Ovary (tissue), 3 donors: ENCODE measurements around the gene MARS1.

Source experiments
- EP300 ChIP-seq: sonication (generic); formaldehyde crosslinking; IDR thresholded peaks from one replicate; pipeline ENCODE4 v1.6.1; 2017; ENCODE audit warnings: antibody characterized with exemption
- TF ChIP-seq, protein P1 (sequence below), 3 donors: fragments of 450-650 bp in 2 of 3; fragments of 200-600 bp in 1 of 3; IDR thresholded peaks; one replicate each; pipeline versions ENCODE4 v1.5.1 to v1.8.0; 2016 to 2022; ENCODE audit warnings: antibody characterized with exemption in 3 of 3, mild to moderate bottlenecking in 1 of 3
- donor health status: DM: no; HTN: no; CAD: no.

DNA sequence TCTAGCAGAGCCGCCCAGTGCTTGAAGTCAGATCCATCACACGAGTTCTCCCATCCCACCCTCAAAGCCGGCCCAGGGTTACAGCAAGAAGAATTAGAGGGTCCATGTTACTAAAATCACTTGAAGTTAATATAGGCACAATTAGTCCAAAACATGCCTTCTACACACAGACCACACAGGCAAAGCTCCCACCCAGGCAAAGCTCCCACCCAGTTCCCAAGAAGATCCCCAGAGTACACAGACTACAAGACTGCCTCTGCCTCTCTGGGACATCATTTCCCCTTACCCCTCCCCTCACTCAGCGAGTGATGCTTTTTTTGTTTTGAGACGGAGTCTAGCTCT is 25.0 kb upstream of the MARS1 start:
- TF ChIP-seq, protein P1, sequence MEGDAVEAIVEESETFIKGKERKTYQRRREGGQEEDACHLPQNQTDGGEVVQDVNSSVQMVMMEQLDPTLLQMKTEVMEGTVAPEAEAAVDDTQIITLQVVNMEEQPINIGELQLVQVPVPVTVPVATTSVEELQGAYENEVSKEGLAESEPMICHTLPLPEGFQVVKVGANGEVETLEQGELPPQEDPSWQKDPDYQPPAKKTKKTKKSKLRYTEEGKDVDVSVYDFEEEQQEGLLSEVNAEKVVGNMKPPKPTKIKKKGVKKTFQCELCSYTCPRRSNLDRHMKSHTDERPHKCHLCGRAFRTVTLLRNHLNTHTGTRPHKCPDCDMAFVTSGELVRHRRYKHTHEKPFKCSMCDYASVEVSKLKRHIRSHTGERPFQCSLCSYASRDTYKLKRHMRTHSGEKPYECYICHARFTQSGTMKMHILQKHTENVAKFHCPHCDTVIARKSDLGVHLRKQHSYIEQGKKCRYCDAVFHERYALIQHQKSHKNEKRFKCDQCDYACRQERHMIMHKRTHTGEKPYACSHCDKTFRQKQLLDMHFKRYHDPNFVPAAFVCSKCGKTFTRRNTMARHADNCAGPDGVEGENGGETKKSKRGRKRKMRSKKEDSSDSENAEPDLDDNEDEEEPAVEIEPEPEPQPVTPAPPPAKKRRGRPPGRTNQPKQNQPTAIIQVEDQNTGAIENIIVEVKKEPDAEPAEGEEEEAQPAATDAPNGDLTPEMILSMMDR (IDR thresholded peaks at IDR 0.05) = no peak
- no peak for TF ChIP-seq EP300
